GM18517 (cell line): ENCODE data around the gene RAB33B.

Source experiments
- ATAC-seq: cut with Tn5 transposase; IDR thresholded peaks from one replicate; pipeline ENCODE4 v1.9.1; 2021; ENCODE audit warnings: mild to moderate bottlenecking, moderate library complexity; ENCODE audit not compliant: unreplicated experiment

RAB33B gene

DNA sequence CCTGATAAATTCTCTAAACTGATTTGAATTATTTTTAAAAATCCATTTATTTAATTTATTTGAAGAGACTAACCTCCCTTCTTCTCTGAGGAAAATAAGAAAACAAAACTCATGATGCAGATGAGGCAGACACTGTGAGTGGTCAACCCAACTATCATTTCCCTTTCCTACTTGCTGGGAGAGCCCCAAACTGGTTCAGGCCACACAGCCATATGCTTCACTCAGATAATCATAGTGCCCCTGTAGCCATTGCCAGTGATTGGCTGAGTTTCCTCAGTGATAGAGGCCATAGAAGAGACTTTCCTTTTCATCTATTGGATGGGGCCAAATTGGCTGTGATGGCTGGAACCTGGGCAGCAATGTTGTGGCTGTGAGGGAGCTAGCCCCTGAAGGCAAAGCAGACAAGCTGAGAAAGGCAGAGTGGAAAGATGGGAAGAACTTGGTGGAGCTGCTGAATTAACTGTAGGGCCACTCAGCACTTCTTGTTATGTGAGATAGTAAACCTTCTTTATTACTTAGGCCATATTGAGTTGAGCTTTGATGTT, 49.8 kb downstream of the RAB33B start:
- ATAC-seq = no peak

DNA sequence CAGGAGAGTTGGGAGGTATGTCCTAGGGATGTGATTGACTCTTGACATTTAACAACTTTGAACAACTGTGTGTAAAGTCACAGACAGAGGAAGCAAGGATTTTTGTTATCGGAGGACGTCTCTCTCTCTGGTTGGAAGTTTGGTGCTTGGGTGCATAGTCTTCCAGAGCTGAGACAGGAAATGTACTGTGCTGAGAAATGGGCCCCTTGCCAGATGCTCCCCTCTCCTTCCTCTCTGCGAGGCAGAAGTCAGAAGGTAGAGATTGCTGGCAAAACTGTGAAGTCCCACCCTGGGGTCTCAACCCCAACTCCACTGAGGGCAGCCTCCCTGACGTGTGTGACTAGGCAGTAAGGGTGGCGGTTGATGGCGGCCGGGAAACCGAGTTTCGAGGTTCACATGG, 52.9 kb downstream of the RAB33B start:
- no peak for ATAC-seq

DNA sequence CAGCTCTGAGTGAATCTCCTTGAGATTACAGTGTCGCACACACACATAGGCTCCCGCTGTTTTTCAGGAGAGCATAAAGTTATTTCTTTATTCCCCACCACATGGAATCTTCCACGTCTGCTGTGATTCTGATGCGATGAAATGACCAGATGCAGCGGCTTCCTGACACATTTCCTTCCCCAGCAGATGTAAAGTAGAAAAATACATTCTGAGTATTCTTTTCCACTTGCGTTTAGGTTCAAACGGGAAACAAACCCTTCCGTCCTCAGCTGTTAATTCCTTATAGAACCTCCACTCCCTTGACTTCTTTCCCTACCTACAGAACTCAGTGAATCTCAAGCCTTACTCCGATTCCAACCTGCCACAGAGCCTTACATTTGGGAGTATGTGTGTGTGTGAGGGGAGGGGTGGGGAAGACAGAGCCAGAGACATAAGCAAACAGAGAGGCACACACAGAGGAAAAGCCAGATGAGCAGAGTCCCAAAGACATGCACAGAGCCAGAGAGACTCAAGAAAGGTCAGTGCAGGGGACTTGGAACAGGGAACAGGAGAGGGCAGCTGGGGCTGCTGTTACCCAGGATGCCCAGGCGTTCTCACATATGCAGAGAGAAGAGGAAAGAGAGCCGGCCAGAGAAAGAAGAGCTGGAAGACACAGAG, 54.8 kb downstream of the RAB33B start:
- no peak for ATAC-seq

DNA sequence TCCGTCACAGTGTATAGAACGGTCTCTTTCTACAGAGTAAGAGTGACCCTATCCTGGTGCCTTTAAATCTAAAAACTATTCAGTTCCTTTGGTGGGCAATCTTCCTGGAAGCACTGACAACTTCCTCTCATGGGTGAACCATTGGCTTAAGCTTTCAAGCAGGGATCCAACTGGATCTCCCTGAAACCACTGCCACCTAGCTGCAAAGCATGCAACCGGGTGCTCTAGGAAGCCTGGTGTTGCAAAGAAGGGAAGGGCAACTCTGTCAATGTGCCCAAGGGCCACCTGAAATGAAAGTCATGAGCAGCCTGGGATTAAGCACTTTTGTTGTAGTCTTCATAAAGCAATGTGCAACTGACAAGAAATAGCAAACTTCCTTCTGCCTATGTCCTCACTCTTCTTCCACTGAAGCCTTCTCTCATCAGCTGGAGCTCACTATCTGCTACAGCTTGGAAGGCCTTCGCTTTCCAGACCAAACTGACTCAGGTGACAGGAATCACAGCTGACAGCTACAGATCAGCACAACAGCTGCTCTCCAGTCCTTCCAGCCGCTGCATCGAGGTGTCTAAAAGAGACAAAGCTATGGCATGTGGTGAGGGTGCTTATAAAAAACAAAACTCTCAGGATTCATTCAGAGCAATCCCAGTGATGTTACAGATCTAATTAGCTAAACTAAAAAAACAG, 55.9 kb downstream of the RAB33B start:
- ATAC-seq = no peak

DNA sequence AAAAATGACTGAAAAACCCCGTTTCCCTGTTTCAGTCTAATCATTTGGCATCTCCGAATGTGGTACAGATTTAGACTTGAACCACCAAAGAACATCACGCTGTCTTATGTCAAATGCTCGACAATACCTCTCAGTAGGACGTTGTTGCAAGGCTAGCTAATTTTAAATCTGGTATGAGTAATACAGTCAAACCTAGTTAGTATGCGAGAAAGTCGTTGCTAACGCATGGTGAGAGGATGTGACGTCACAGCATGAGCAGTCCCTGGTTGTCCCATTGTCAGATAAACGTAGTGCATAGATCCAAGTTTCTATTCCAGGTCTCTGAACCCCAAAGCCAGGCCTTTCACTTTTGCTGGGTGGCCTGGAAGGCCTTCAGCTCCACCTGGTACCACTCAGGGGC, 57.4 kb downstream of the RAB33B start:
- ATAC-seq = no peak

DNA sequence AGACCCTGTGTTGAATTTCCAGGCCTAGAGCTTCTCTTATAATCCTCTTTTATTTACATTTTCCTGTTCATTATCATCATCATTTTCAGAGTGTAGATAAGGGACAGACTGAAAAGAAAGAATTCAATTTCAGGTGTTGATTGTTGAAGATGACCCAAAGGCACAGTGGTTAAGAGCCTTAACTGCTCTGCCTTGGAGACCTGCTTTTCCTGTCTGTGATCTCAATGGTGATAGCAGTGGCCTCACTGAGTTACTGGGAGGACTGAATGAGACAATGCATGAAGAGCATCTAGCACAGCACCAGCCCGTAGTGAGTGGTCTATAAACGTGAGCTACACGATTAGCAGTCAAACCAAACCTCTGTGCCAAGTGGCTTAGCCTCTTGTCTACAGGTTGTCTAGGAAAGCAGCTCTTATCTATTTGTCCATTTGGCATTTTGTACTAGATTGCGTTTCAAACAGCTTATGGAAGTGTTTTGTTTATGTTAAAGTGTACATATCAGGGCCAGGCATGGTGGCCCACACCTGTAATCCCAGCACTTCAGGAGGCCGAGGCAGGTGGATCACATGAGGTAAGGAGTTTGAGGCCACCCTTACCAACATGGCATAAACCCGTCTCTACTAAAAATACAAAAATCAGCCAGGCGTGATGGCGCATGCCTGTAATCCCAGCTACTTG, 60.6 kb downstream of the RAB33B start:
- ATAC-seq = no peak

DNA sequence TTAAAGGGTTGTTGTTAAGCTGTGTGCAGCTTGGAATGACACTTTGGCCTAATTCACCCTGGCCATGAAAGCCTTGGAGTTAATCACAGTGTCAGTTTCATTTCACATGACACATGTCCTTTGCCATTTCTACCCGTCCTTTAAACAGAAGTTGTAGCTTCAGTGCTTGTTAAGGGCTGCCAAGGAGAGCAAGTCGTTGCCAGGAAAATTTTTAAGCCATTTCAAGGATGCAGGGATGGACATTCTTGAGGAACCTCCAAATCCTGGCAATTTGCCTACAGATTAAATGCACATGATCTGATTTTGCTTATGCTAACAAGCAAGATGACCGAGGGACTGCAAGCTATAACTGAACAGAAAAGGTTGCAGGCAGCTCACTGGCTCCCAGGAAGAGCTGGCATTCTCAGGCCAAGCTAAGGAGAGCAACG, 61.6 kb downstream of the RAB33B start:
- ATAC-seq = no peak

DNA sequence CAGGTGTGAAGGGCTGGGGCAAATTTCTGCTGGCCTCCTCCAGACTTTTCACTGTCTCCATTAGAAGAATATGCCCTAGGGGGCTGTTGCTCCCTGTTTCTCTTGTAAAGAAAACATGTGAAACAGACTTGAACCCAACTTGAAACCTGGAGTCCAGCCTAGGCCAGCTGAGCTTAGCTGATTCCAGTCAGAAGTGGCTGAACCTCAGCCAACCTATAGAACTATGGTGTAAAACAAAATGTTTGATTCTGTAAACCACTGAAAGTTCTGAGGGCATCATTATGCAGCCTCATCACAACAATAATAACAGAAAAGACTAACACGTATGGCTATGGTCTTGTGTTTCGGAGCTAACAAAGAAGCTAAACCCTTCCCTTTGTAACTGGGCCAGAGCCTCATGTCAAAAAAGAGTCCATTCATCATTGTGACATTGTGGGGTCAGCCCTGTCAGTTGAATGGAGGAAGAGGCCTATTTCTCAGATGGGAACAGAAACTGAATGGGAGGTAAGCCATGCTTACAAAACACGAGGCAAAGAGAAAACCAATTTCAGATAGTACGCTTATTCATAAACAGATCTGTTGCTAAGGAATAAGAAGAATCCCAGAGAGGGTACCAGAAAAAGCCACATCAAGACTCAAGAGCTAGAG, 68.0 kb downstream of the RAB33B start:
- no peak for ATAC-seq

DNA sequence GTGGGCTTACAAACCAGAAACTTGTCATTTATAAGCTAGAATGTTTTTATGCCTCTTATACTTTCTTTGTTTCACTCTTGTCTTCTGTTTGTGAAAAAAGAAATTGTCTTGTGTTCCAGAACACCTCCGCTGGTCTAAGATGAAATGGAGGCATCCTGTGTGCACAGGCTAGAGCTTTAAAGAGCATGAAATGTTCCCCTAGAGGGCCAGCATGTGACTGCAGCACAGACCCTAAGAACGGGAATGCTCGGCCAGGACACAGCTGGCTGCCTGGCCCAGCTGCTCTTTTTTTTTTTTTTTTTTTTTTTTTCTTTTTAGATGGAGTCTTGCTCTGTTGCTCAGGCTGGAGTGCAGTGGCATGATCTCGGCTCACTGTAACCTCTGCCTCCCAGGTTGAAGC, 68.5 kb downstream of the RAB33B start:
- ATAC-seq = no peak

DNA sequence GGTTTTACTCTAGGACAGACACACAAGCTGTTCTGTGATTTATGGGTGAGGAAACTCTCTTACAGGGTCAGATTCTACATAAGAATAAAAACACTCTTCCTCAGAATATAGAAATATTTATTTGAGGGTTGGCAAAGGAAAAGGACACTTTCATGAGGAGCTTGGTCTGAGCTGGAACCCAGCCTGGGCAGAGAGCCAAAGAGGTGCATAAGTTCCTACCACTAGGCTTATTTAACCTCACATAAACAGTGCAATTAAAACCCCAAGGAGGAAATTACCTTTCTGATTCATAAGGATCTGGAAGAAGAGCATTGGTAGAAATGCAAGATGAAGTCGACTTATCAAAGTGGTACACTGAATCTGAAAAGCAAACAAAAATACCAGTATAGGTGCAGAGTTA, 69.2 kb downstream of the RAB33B start:
- no peak for ATAC-seq

DNA sequence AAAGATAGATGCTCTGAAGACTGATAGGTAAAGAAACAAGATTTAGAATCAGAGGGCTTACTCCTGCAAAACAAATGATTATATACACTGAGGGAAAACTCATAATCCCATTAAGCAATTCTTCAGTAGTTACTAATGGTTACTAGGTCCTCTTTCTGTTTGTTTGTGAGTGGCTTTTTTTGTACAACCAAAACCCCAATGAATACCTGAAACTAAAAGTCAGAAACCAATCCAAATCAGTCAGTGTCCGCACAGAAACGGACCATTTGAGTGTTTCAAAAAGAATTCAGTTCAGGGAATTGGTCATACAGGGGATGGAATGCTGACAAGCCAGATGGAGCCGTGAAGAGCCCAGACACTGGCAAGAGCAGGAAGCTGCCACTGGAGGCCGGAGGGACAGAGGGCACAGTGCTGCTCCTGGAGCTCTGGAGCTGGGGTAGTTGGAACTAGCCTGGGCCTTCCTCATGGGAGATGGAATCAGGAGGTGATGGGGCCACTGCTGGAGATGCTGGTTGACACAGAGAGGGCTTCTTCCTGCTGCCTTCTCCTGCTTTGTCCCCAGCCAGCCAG, 70.2 kb downstream of the RAB33B start:
- no peak for ATAC-seq

DNA sequence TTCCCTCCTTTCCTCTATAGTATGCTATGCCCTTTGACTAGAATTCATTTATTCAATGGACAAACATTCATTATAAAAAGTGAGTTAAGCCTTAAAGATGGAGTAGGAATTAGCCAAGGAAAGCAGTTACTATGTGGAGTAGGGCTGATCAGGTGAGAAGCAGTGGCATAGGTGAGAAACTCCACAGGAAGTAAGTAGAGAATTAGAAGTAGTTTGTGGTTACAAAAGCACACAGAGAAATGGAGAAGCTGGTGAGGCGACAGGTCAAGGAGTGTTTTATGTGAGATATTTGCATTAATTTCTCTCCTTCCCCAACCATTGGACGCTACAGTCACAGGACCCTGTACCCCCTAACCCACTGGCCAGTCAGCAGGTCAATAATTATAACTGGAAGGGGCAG, 71.5 kb downstream of the RAB33B start:
- ATAC-seq = no peak
